ENCODE data around the gene CLDN6. TPM values are rescaled to one million over a fixed set of nuclear protein-coding genes. Genes with fewer than 3 reads are reported as not detected.

The CLDN6 gene
- total and polyA plus RNA-seq, 9 donors: 1.8 TPM; not detected in 8

GRCh38 chr16:3007957-3008689 lies 9.9 kb downstream of the CLDN6 start:
- H3K9me3 ChIP-seq: no peaks in the 10 kb centered on the region
- TF ChIP-seq CTCF (IDR thresholded peaks at IDR 0.05) (no peak), EP300 (IDR thresholded peaks at IDR 0.05) (no peak), POLR2A (IDR thresholded peaks at IDR 0.05) (no peak)
- WGBS, 3 donors: 21 to 34% (median 33%) methylated on average over 17 of the region's 17 CpGs
- no peak overlapping the region for H3K4me3 ChIP-seq
- no peak overlapping the region for H3K27ac ChIP-seq
- no peaks in the 10 kb centered on the region for H3K4me1 ChIP-seq (ENCODE audit: insufficient read depth)
- intact Hi-C loops (cut with DNase I): no loop called here
- DNase-seq: no peak
- peaks cover 8% of the 10 kb centered on the region for H3K27me3 ChIP-seq
- no peaks in the 10 kb centered on the region for H3K36me3 ChIP-seq

- 53 to 58% (median 53%) methylated on average over 13 of the region's 13 CpGs for WGBS, 3 donors
- Histone ChIP-seq H3K27me3 (peaks cover 8% of the 10 kb centered on the region), H3K4me1 (ENCODE audit: insufficient read depth) (no peaks in the 10 kb centered on the region), H3K27ac (no peak overlapping the region), H3K9me3 (no peaks in the 10 kb centered on the region), H3K4me3 (no peak overlapping the region), H3K36me3 (no peaks in the 10 kb centered on the region)
- TF ChIP-seq POLR2A (IDR thresholded peaks at IDR 0.05) (no peak), EP300 (IDR thresholded peaks at IDR 0.05) (no peak), CTCF (IDR thresholded peaks at IDR 0.05) (no peak)
- intact Hi-C loops (cut with DNase I): no loop called here
- no peak for DNase-seq
Observed at GRCh38 chr16:3007059-3007956, 10.7 kb downstream of the CLDN6 start.

GRCh38 chr16:3004781-3005284 lies 13.2 kb downstream of the CLDN6 start:
- TF ChIP-seq POLR2A (IDR thresholded peaks at IDR 0.05): no peak
- TF ChIP-seq CTCF (IDR thresholded peaks at IDR 0.05): no peak
- no peak for TF ChIP-seq EP300 (IDR thresholded peaks at IDR 0.05)
- Histone ChIP-seq H3K9me3 (no peaks in the 10 kb centered on the region), H3K4me1 (ENCODE audit: insufficient read depth) (no peaks in the 10 kb centered on the region), H3K36me3 (no peaks in the 10 kb centered on the region), H3K4me3 (no peak overlapping the region), H3K27ac (no peak overlapping the region), H3K27me3 (peaks cover 8% of the 10 kb centered on the region)
- 7 to 8% (median 8%) methylated on average over 20 to 25 of the region's 25 CpGs for WGBS, 3 donors
- no peak for DNase-seq
- intact Hi-C loops (cut with DNase I): no loop called here

- no peak for DNase-seq
- intact Hi-C loops (cut with DNase I): no loop called here
- Histone ChIP-seq H3K27ac (no peak overlapping the region), H3K4me3 (no peak overlapping the region), H3K9me3 (no peaks in the 10 kb centered on the region), H3K27me3 (peaks cover 8% of the 10 kb centered on the region), H3K36me3 (no peaks in the 10 kb centered on the region), H3K4me1 (ENCODE audit: insufficient read depth) (no peaks in the 10 kb centered on the region)
- 0 to 1% methylated on average over 35 to 64 of the region's 67 CpGs; no CpG with 5 or more reads in 1 of the 3 donors for WGBS, 3 donors
- TF ChIP-seq CTCF (IDR thresholded peaks at IDR 0.05): no peak
- TF ChIP-seq POLR2A (IDR thresholded peaks at IDR 0.05): no peak
- TF ChIP-seq EP300 (IDR thresholded peaks at IDR 0.05): no peak
Observed at GRCh38 chr16:3004319-3004718, 13.7 kb downstream of the CLDN6 start.

All from ovary (tissue), 9 donors.